ENCODE measurements around the gene TM6SF1. TPM values are rescaled to one million over a fixed set of nuclear protein-coding genes. Genes with fewer than 3 reads are reported as not detected.

Gene TM6SF1
- total RNA-seq, 2 experiments from 2014 or later = not detected

DNA sequence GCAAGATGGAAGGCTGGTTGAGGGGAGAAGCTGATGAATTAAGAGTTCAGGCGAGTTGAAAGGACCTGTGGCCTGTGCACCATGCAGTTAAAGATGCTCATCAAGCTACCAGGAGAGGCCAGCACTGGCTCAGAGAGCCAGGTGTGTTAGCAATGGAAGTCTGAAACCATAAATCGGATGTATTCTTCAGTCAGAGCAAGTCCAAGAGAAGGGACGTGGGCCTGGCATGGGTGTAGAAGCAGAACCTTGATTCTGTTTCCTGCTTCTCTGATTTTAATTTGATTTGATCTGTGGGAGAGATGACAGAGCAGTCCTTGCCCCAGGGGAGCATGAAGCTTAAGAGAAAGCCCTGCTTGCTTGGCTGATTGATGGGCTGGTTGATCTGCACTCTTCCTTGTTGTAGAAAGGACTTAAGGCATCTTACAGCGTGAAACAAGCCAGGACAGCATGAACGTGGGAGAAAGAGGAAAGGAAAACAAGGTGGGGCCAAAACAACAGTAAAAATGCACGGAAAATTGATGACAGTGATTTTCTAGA lies 10.9 kb downstream of the TM6SF1 start:
- no peak overlapping the region for H3K4me3 Mint-ChIP-seq
- no peak overlapping the region for H3K27ac ChIP-seq (ENCODE audit: low read depth in 1 of 2, low read length in 2 of 2)
- H3K4me1 Mint-ChIP-seq (ENCODE audit: low read depth) = no peaks in the 10 kb centered on the region
- intact Hi-C loops (cut with DNase I, micrococcal nuclease) = no loop called here
- DNase-seq (no peak), ATAC-seq (ENCODE audit: poor library complexity) (no peak)
- POLR2A ChIA-PET = no interaction called here
- no peaks in the 10 kb centered on the region for H3K27me3 ChIP-seq (ENCODE audit: control insufficient read depth in 1 of 2, insufficient read depth in 2 of 2, low read length in 2 of 2)
- TF ChIP-seq, protein P1, sequence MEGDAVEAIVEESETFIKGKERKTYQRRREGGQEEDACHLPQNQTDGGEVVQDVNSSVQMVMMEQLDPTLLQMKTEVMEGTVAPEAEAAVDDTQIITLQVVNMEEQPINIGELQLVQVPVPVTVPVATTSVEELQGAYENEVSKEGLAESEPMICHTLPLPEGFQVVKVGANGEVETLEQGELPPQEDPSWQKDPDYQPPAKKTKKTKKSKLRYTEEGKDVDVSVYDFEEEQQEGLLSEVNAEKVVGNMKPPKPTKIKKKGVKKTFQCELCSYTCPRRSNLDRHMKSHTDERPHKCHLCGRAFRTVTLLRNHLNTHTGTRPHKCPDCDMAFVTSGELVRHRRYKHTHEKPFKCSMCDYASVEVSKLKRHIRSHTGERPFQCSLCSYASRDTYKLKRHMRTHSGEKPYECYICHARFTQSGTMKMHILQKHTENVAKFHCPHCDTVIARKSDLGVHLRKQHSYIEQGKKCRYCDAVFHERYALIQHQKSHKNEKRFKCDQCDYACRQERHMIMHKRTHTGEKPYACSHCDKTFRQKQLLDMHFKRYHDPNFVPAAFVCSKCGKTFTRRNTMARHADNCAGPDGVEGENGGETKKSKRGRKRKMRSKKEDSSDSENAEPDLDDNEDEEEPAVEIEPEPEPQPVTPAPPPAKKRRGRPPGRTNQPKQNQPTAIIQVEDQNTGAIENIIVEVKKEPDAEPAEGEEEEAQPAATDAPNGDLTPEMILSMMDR (IDR thresholded peaks at IDR 0.05) = no peak
- no peaks in the 10 kb centered on the region for H3K9me3 ChIP-seq (ENCODE audit: control insufficient read depth in 1 of 2, insufficient read depth in 1 of 2, low read length in 2 of 2)
- CTCF ChIA-PET = no interaction called here
- no peaks in the 10 kb centered on the region for H3K36me3 ChIP-seq (ENCODE audit: insufficient read depth, low read length)
- H3K36me3 Mint-ChIP-seq (ENCODE audit: low read depth) = no peaks in the 10 kb centered on the region
- no peak overlapping the region for H3K27ac Mint-ChIP-seq
- H3K4me3 ChIP-seq (ENCODE audit: low read length) = no peak overlapping the region
- no peaks in the 10 kb centered on the region for H3K4me1 ChIP-seq (ENCODE audit: insufficient read depth, low read length)
- H3K9me3 Mint-ChIP-seq = no peaks in the 10 kb centered on the region
- no peaks in the 10 kb centered on the region for H3K27me3 Mint-ChIP-seq

- Mint-ChIP-seq H3K27ac (no peak overlapping the region), H3K4me3 (no peak overlapping the region), H3K27me3 (no peaks in the 10 kb centered on the region), H3K4me1 (ENCODE audit: low read depth) (no peaks in the 10 kb centered on the region), H3K9me3 (no peaks in the 10 kb centered on the region), H3K36me3 (ENCODE audit: low read depth) (no peaks in the 10 kb centered on the region)
- ATAC-seq (ENCODE audit: poor library complexity) (no peak), DNase-seq (no peak)
- TF ChIP-seq, protein P1 (IDR thresholded peaks at IDR 0.05) = no peak
- ChIA-PET CTCF (no interaction called here), POLR2A (no interaction called here)
- Histone ChIP-seq H3K36me3 (ENCODE audit: insufficient read depth, low read length) (no peaks in the 10 kb centered on the region), H3K27me3 (ENCODE audit: control insufficient read depth in 1 of 2, insufficient read depth in 2 of 2, low read length in 2 of 2) (no peaks in the 10 kb centered on the region), H3K4me3 (ENCODE audit: low read length) (no peak overlapping the region), H3K9me3 (ENCODE audit: control insufficient read depth in 1 of 2, insufficient read depth in 1 of 2, low read length in 2 of 2) (no peaks in the 10 kb centered on the region), H3K4me1 (ENCODE audit: insufficient read depth, low read length) (no peaks in the 10 kb centered on the region), H3K27ac (ENCODE audit: low read depth in 1 of 2, low read length in 2 of 2) (no peak overlapping the region)
- intact Hi-C loops (cut with DNase I, micrococcal nuclease) = no loop called here
Measured at GRCh38 chr15:83118968-83119367, 11.5 kb downstream of the TM6SF1 start.

- Mint-ChIP-seq H3K9me3 (no peaks in the 10 kb centered on the region), H3K27ac (no peak overlapping the region), H3K4me3 (no peak overlapping the region), H3K4me1 (ENCODE audit: low read depth) (no peaks in the 10 kb centered on the region), H3K27me3 (no peaks in the 10 kb centered on the region), H3K36me3 (ENCODE audit: low read depth) (no peaks in the 10 kb centered on the region)
- no peak for ATAC-seq (ENCODE audit: poor library complexity)
- Histone ChIP-seq H3K27ac (ENCODE audit: low read depth in 1 of 2, low read length in 2 of 2) (no peak overlapping the region), H3K4me3 (ENCODE audit: low read length) (no peak overlapping the region), H3K4me1 (ENCODE audit: insufficient read depth, low read length) (no peaks in the 10 kb centered on the region), H3K27me3 (ENCODE audit: control insufficient read depth in 1 of 2, insufficient read depth in 2 of 2, low read length in 2 of 2) (no peaks in the 10 kb centered on the region), H3K9me3 (ENCODE audit: control insufficient read depth in 1 of 2, insufficient read depth in 1 of 2, low read length in 2 of 2) (no peaks in the 10 kb centered on the region), H3K36me3 (ENCODE audit: insufficient read depth, low read length) (no peaks in the 10 kb centered on the region)
- DNase-seq = no peak
- ChIA-PET POLR2A (no interaction called here), CTCF (interaction anchor here (0.6 kb wide), 1 partner anchor 88 kb away, joined by 3 read pairs; no protein-coding TSS in a partner anchor)
- TF ChIP-seq, protein P1 (IDR thresholded peaks at IDR 0.05) = no peak
- intact Hi-C loops (cut with DNase I, micrococcal nuclease) = no loop called here
Measured at GRCh38 chr15:83119968-83120581, 12.6 kb downstream of the TM6SF1 start.

Data from CD4-positive, alpha-beta T cell (primary cell).